ENCODE measurements around the gene LTV1. TPM values are rescaled to one million over a fixed set of nuclear protein-coding genes. Genes with fewer than 3 reads are reported as not detected.

Gene LTV1
- total RNA-seq, 1 donor from 2014 or later: 33.1 TPM

DNA sequence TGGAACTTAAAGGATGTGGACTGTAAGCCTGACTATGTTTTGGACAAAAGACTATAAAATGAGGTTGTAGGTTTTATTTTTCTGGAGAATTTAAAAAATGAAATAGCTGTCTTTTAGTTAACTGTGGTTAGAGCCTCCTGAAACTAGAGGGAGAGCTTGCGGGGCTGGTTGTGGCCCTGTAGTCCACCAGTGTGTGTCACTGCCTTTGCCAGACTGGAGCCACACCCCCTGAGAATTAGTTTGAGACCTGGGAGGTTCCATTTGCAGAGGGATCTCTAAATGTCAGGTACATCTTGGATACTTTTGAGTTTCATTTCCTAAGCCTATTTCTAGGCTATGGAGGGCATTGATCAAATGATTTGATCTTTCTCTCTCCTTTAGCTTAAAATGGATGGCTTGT is 42.0 kb downstream of the LTV1 start:
- no peak for DNase-seq (ENCODE audit: low read depth)

DNA sequence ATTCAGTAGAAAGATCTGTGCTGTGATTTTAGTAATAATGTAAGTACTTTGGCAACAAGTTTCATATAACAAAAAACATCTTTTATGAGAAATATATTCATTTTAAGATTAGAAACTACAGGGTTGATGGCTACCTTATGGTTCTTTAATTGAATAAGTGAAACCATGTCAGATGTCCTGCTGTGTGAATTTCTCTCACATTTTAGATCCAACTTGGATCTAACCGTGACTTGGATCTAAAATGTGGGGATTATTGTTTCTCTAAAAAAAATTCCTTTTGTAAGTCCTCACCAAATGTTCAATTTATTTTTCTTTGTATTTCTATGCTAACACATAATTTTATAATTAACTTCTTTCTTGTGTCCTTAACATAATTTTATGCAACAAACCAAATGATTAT is 51.5 kb downstream of the LTV1 start:
- no peak for DNase-seq (ENCODE audit: low read depth)

- DNase-seq (ENCODE audit: low read depth): peak; percentile 50
These were observed 53.2 kb downstream of the LTV1 start for GRCh38 chr6:143896126-143896860.

GRCh38 chr6:143900358-143900757 is 57.2 kb downstream of the LTV1 start:
- DNase-seq (ENCODE audit: low read depth): no peak

DNA sequence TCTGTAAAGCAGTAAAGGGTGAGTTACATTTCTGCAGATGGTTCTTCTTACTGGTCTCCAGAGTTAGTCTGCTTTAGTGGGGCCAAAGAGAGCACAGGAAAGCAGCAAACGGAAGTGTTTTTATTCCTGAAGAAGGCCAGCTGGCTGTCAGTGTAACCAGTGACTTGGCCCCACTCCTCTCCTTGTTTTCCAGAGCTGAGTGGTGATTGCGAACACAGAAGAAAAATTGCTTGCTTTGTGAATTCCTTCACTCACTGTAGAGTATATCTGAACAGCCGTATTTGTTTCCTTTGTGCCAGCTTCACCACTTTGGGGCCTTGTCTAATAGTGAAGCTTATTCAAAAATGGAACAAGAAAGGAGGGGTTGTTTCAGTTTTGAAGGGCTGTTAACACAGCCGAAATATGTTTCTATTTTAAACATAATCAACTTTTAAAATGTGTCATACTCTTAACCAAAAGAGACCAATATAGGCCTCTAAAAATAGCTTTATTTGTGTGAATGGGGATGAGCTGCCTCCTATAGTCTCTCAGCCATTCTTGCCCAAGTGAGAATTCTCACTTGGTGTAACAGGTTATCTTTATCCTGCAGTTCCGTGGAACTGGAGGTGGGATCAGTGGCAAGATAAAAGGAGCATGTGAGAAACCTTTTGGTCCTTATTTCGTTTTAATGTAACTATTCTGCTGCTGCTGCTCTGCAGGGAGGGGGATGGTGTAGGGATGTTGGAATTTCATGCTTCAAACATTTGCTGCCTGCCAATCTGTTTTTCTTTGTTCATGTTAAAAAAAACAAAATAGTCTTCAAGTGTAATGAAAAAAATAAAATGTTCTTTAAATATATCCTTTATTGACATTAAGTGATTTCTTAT is 59.0 kb downstream of the LTV1 start:
- DNase-seq (ENCODE audit: low read depth): no peak

- DNase-seq (ENCODE audit: low read depth): no peak
These were observed 59.7 kb downstream of the LTV1 start for GRCh38 chr6:143902827-143903226.

DNA sequence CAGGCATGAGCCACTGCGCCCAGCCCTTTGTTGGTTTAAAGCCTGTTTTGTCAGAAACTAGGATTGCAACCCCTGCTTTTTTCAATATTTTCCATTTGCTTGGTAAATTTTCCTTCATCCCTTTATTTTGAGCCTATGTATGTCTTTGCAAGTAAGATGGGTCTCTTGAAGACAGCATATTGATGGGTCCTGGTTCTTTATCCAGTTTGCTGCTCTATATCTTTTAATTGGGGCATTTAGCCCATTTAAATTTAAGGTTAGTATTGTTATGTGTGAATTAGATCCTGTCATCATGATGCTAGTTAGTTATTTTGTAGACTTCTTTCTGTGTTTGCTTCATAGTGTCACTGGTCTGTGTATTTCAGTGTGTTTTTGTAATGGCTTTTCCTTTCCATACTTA is 67.9 kb downstream of the LTV1 start:
- DNase-seq (ENCODE audit: low read depth): no peak

DNA sequence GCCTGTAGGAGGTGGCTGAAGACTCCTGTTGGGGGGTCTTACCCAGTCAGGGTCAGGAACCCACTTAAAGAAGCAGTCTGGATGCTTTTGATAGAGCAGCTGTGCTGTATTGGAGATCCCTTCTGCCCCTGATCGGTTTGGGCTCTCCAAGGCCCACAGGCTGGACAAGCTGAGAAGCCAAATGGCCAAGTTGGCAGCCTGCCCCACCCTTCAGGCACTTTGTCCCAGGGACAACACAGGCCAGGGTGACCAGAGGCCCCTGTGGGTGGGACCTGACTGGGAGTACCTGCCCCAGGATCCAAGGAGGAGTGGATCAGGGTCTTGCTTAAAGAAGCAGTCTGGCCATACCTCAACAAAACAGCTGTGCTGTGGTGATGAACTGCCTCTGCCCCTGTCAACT is 69.5 kb downstream of the LTV1 start:
- no peak for DNase-seq (ENCODE audit: low read depth)

Other genes with a start within 250 kb of the LTV1 start
- gene PHACTR2, start 165.4 kb upstream of the LTV1 start, total RNA-seq: 41.0 and 43.4 TPM in 2 replicates
- gene ZC2HC1B, start 21.1 kb downstream of the LTV1 start, total RNA-seq: not detected in 2 replicates
- gene PLAGL1, start 164.9 kb downstream of the LTV1 start, total RNA-seq: 7.3 and 40.8 TPM in 2 replicates